IgD-negative memory B cell (primary cell): Measurements from ENCODE around the gene SLC12A7. TPM values are rescaled to one million over a fixed set of nuclear protein-coding genes. Genes with fewer than 3 reads are reported as not detected.
A peak's percentile ranks its signal among the peaks of the same experiment; 100 is the strongest.

ENCODE experiments used
- H3K27ac Mint-ChIP-seq, 3 donors: one replicate each; pipeline ENCODE4 v1.8.0; 2020 to 2022; ENCODE audit warnings: mild to moderate bottlenecking in 3 of 3, mixed read lengths in 3 of 3, moderate library complexity in 1 of 3
- H3K27me3 Mint-ChIP-seq: one replicate; pipeline ENCODE4 v1.8.0; 2021; ENCODE audit warnings: mixed read lengths
- H3K36me3 Mint-ChIP-seq: one replicate; pipeline ENCODE4 v1.8.0; 2020; ENCODE audit warnings: mild to moderate bottlenecking, mixed read lengths
- H3K4me1 Mint-ChIP-seq, 3 donors: one replicate each; pipeline ENCODE4 v1.8.0; 2020 to 2022; ENCODE audit warnings: mixed read lengths in 3 of 3, mild to moderate bottlenecking in 1 of 3
- H3K4me3 Mint-ChIP-seq, 4 donors: one replicate each; pipeline ENCODE4 v1.8.0; 2020 to 2022; ENCODE audit warnings: mild to moderate bottlenecking in 4 of 4, mixed read lengths in 4 of 4, moderate library complexity in 3 of 4
- H3K9me3 Mint-ChIP-seq, 3 donors: one replicate each; pipeline ENCODE4 v1.8.0; 2020 to 2021; ENCODE audit warnings: mixed read lengths in 3 of 3, mild to moderate bottlenecking in 1 of 3
- polyA plus RNA-seq: library from polyadenylated mRNA; unstranded; fragments of 300-500 nt; fragmentation: Illumina TruSeq; gene quantifications from one replicate; pipeline ENCODE4 v1.2.3, GENCODE V29; 2021

SLC12A7 gene
- polyA plus RNA-seq, 1 donor from 2014 or later: 10.9 TPM

DNA sequence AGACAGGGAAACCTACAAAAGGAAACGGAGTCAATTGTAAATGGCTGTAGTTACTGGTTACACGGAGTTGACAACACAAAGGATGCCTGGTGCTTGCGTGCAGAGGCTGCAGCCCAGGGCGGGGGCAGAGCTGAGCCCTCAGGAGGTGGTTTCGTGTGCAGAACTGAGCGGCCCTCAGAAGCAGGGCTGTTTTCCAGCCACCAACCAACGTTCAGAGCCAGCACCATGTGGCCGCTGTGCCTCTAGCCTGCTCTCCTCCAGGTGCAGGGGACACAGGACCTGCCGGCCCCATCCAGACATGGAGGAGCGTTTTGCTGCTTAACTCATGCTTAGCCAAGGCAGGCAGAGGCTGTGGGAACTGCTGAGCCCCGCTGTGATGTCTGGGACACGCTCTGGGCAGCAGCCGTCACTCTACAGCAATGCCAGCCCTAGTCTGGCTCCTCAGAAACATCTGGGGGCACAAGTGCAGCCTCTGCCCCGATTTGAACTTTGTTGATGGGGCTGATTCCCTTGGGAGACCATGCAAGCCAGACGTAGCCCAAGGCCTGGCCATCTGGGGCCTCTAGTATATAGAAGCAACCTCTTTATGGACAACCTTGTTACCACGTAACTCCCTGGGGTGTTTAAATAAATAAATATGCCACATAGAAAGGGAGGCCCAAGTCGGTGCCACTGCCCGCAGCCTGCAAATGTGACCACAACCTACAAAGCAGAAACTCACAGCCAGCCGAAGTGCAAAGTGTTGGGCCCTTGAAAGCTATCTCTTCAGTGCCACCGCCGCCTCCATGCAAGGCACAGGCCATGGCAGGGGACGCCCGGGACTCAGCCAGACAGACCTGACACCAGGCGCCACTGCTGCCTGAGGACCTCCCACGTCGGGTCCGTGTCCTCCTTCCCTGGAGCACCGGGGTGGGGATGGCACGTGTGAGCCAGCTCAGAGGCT, 61.2 kb downstream of the SLC12A7 start:
- Mint-ChIP-seq H3K4me3 (no peak overlapping the region), H3K27ac (peak overlapping the region in 1 of 3 donors; percentile 84), H3K36me3 (no peaks in the 10 kb centered on the region), H3K9me3 (peaks cover 0 to 5% (median 0%) of the 10 kb centered on the region in 3 donors), H3K27me3 (no peaks in the 10 kb centered on the region), H3K4me1 (peaks cover 0 to 1% (median 0%) of the 10 kb centered on the region in 3 donors)

DNA sequence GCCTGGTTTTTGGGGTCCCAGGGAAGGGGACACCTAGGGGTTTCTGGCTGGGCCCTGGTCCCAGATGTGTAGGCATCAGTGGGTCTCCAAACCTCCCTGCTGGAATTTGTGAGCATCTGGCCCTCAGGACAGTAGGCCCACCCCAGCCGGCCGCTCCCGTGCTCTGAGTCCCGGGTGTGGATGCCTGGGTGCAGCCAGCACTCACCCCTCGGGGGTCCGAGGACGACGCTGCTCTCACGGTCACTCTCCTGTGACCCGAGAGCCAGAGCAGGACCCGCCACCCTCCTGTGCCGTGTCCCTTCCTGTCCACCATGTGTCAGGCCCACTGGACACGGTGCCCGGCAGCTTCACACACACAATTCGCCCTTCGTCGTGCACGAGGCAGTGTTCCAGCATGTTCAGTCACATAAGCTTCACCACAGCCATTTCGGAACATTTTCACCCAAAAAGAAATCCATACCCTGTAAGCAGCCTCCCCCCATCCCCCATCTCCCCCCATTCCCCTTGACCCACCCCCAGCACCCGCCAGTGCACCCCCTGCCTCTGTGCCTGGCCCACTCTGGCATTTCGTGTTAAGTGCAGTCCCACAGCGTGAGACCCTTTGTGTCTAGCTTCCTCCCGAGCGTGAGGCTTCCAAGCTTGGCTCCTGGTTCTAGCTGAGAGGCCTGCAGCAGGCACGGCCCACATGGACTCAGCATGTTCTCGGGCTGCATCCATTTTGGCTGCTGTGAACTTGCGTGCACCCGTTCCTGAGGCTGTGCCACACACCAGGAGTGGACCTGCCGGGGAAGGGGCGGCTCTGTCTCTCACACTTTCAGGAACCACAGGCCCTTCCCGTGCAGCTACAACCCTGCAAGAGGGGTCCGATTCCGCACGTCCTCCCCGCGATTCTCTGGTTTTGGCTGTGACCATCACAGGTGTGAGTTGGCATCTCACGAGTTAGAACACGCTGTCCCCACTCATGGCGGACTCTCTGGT, 62.7 kb downstream of the SLC12A7 start:
- H3K4me3 Mint-ChIP-seq: no peak overlapping the region

DNA sequence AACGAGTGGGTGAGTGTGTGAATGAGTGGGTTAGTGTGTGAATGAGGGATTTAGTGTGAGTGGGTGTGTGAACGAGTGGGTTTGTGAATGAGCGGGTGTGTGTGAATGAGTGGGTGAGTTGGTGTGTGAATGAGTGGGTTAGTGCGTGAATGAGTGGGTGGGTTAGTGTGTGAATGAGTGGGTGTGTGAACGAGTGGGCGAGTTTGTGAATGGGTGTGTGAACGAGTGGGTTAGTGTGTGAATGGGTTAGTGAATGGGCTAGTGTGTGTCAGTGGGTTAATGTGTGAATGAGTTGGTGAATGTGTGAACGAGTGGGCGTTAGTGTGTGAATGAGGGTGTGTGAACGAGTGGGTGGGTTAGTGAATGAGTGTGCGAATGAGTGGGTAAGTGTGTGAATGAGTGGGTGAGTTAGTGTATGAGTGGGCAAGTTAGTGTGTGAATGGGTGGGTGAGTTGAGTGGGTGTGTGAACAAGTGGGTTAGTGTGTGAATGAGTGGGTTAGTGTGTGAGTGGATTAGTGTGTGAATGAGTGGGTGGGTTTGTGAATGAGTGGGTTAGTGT, 63.6 kb downstream of the SLC12A7 start:
- Mint-ChIP-seq H3K27ac (peak overlapping the region in 1 of 3 donors; percentile 17), H3K9me3 (peaks cover 0 to 5% (median 0%) of the 10 kb centered on the region in 3 donors), H3K27me3 (no peaks in the 10 kb centered on the region), H3K4me3 (no peak overlapping the region), H3K36me3 (no peaks in the 10 kb centered on the region), H3K4me1 (peaks cover 0 to 3% (median 0%) of the 10 kb centered on the region in 3 donors)

More for the DNA sequence above, 62.7 kb downstream of the SLC12A7 start:
- Mint-ChIP-seq H3K27ac (peak overlapping the region in 1 of 3 donors; percentile 65), H3K36me3 (no peaks in the 10 kb centered on the region), H3K9me3 (peaks cover 0 to 5% (median 0%) of the 10 kb centered on the region in 3 donors), H3K4me1 (peaks cover 0 to 1% (median 0%) of the 10 kb centered on the region in 3 donors), H3K27me3 (no peaks in the 10 kb centered on the region)

DNA sequence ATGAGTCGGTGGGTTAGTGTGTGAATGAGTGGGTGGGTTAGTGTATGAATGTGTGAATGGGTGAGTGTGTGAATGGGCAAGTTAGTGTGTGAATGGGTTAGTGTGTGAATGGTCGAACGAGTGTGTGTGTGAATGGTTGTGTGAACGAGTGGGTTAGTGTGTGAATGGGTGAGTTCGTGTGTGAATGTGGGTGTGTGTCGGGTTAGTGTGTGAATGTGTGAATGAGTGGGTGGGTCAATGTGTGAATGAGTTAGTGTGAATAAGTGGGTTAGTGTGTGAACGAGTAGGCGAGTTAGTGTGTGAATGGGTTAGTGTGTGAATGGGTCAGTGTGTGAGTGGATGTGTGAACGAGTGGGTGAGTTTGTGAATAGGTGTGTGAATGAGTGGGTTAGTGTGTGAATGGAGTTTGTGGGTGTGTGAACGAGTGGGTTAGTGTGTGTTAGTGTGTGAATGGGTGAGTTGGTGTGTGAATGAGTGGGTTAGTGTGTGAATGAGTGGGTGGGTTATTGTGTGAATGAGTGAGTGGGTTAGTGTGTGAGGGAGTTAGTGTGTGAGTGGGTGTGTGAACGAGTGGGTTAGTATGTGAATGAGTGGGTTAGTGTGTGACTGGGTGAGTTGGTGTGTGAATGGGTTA, 64.4 kb downstream of the SLC12A7 start:
- peaks cover 0 to 5% (median 0%) of the 10 kb centered on the region in 3 donors for H3K9me3 Mint-ChIP-seq
- no peak overlapping the region for H3K27ac Mint-ChIP-seq
- peaks cover 0 to 5% (median 0%) of the 10 kb centered on the region in 3 donors for H3K4me1 Mint-ChIP-seq
- no peaks in the 10 kb centered on the region for H3K27me3 Mint-ChIP-seq
- H3K4me3 Mint-ChIP-seq: no peak overlapping the region
- H3K36me3 Mint-ChIP-seq: no peaks in the 10 kb centered on the region

DNA sequence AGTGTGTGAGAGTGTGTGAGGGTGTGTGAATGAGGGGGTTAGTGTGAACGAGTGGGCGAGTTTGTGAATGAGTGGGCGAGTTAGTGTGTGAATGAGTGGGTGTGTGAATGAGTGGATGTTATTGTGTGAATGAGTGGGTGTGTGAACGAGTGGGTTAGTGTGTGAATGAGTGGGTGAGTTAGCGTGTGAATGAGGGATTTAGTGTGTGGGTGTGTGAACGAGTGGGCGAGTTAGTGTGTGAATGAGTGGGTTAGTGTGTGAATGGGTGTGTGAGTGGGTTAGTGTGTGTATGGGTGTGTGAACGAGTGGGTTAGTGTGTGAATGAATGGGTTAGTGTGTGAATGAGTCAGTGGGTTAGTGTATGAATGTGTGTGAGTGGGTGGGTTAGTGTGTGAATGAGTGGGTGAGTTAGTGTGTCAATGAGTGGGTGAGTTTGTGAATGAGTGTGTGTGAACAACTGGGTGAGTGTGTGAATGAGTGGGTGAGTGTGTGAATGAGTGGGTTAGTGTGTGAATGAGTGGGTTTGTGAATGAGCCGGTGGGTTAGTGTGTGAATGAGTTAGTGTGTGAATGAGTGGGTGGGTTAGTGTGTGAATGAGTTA, 65.8 kb downstream of the SLC12A7 start:
- no peak overlapping the region for H3K4me3 Mint-ChIP-seq
- peaks cover 0 to 5% (median 0%) of the 10 kb centered on the region in 3 donors for H3K4me1 Mint-ChIP-seq
- peaks cover 0 to 5% (median 0%) of the 10 kb centered on the region in 3 donors for H3K9me3 Mint-ChIP-seq
- no peaks in the 10 kb centered on the region for H3K36me3 Mint-ChIP-seq
- no peaks in the 10 kb centered on the region for H3K27me3 Mint-ChIP-seq
- no peak overlapping the region for H3K27ac Mint-ChIP-seq

DNA sequence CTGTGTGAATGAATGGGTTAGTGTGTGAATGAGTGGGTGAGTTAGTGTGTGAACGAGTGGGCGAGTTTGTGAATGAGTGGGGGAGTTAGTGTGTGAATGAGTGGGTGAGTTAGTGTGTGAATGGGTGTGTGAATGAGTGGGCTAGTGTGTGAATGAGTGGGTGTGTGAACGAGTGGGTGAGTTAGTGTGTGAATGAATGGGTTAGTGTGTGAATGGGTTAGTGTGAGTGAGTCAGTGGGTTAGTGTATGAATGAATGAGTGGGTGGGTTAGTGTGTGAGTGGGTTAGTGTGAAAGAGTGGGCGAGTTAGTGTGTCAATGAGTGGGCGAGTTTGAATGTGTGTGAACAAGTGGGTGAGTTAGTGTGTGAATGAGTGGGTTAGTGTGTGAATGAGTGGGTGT, 67.7 kb downstream of the SLC12A7 start:
- Mint-ChIP-seq H3K4me1 (peaks cover 0 to 5% (median 0%) of the 10 kb centered on the region in 3 donors), H3K9me3 (peaks cover 0 to 5% (median 0%) of the 10 kb centered on the region in 3 donors), H3K27ac (no peak overlapping the region), H3K27me3 (no peaks in the 10 kb centered on the region), H3K36me3 (no peaks in the 10 kb centered on the region), H3K4me3 (no peak overlapping the region)

DNA sequence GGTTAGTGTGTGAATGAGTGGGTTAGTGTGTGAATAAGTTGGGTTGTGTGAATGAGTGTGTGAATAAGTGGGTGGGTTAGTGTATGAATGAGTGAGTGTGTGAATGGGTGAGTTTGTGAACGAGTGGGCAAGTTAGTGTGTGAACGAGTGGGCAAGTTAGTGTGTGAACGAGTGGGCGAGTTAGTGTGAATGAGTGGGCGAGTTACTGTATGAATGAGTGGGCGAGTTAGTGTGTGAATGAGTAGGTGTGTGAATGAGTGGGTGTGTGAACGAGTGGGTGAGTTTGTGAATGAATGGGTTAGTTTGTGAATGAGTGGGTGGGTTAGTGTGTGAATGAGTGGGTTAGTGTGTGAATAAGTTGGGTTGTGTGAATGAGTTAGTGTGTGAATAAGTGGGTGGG, 68.5 kb downstream of the SLC12A7 start:
- Mint-ChIP-seq H3K27me3 (no peaks in the 10 kb centered on the region), H3K36me3 (no peaks in the 10 kb centered on the region), H3K27ac (no peak overlapping the region), H3K9me3 (peaks cover 0 to 5% (median 0%) of the 10 kb centered on the region in 3 donors), H3K4me1 (peaks cover 0 to 5% (median 0%) of the 10 kb centered on the region in 3 donors), H3K4me3 (no peak overlapping the region)

DNA sequence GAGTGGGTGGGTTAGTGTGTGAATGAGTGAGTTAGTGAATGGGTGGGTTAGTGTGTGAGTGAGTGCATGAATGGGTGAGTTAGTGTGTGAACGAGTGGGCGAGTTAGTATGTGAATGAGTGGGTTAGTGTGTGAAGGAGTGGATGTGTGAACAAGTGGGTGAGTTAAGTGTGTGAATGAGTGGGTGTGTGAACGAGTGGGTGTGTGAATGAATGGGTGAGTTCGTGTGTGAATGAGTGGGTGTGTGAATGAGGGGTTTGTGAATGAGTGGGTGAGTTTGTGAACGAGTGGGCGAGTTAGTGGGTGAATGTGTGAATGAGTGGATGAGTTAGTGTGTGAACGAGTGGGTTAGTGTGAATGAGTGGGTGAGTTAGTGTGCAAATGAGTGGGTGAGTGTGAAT, 69.2 kb downstream of the SLC12A7 start:
- Mint-ChIP-seq H3K27ac (no peak overlapping the region), H3K9me3 (peaks cover 0 to 5% (median 0%) of the 10 kb centered on the region in 3 donors), H3K4me1 (peaks cover 0 to 4% (median 0%) of the 10 kb centered on the region in 3 donors), H3K36me3 (no peaks in the 10 kb centered on the region), H3K27me3 (no peaks in the 10 kb centered on the region), H3K4me3 (no peak overlapping the region)

DNA sequence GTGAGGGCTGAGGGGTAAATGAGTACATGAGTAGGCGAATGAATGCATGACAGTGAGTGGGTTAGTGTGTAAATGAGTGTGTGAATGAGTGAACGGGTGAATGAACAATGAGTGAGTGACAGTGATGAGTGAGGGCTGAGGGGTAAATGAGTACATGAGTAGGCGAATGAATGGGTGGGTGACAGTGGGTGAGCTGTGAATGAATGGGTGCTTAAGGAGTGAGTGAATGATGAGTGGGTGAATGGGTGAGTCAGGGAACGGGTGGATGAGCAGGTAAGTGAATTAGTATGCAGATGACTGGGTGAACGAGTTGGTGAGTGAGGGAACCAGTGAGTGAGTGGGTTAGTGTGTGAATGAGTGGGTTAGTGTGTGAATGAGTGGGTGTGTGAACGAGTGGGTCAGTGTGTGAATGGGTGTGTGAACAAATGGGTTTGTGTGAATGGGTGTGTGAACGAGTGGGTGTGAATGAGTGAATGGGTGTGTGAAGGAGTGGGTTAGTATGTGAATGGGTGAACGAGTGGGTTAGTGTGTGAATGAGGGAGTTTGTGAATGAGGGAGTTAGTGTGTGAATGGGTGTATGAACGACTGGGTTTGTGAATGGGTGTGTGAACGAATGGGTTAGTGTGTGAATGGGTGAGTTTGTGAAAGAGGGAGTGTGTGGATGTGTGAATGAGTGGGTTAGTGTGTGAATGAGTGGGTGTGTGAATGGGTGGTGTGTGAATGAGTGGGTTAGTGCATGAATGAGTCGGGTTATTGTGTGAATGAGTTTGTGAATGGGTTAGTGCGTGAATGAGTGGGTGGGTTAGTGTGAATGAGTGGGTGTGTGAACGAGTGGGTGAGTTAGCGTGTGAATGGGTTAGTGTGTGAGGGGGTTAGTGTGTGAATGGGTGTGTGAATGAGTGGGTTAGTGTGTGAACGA, 70.4 kb downstream of the SLC12A7 start:
- H3K4me3 Mint-ChIP-seq: no peak overlapping the region
- no peaks in the 10 kb centered on the region for H3K36me3 Mint-ChIP-seq
- H3K4me1 Mint-ChIP-seq: peaks cover 0 to 4% (median 0%) of the 10 kb centered on the region in 3 donors
- no peaks in the 10 kb centered on the region for H3K27me3 Mint-ChIP-seq
- H3K9me3 Mint-ChIP-seq: no peaks in the 10 kb centered on the region
- H3K27ac Mint-ChIP-seq: peak overlapping the region in 1 of 3 donors; percentile 69

DNA sequence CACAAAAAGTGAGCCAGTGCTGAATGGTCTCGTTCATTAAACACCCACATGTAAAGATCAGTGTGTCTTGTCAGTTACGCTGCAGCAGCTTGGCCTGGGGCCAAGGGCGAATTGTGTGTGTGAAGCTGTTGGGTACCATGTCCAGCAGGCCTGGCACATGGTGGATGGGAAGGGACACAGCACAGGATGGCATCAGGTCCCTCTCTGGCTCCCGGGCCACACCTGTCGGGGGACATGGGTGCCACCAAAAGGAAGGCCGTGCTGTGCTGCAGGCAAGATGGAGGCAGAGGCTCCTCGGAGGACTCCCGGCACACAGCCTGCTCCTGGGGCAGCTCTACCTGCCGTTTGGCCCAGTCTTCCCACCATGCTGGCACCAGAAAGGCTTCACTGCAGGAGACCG, 71.3 kb downstream of the SLC12A7 start:
- Mint-ChIP-seq H3K36me3 (no peaks in the 10 kb centered on the region), H3K9me3 (no peaks in the 10 kb centered on the region), H3K27ac (no peak overlapping the region), H3K27me3 (no peaks in the 10 kb centered on the region), H3K4me3 (no peak overlapping the region), H3K4me1 (peaks cover 0 to 4% (median 0%) of the 10 kb centered on the region in 3 donors)

DNA sequence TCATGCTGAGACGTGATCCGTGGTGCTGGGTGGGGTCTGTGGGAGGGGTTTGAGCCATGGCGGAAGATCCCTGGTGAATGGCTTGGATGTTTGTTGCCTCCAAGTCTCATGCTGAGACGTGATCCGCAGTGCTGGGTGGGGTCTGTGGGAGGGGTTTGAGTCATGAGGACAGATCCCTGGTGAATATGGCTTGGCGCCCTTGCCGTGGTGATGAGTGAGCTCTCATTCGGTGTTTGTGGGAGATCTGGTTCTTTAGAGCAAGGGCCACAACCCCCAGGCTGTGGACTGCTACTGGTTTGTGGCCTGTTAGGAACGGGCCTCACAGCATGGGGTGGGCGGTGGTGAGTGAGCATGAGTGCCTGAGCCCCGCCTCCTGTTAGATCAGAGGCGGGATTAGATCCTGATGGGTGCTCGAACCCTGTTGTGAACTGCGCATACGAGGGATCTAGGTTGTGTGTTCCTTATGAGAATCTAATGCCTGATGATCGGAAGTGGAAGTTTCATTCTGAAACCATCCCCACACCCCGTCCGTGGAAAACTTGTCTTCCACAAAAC, 72.1 kb downstream of the SLC12A7 start:
- Mint-ChIP-seq H3K36me3 (peaks cover 2% of the 10 kb centered on the region), H3K27ac (no peak overlapping the region), H3K9me3 (no peaks in the 10 kb centered on the region), H3K4me1 (peaks cover 0 to 6% (median 0%) of the 10 kb centered on the region in 3 donors), H3K27me3 (no peaks in the 10 kb centered on the region), H3K4me3 (peak overlapping the region in 1 of 4 donors; percentile 41)

DNA sequence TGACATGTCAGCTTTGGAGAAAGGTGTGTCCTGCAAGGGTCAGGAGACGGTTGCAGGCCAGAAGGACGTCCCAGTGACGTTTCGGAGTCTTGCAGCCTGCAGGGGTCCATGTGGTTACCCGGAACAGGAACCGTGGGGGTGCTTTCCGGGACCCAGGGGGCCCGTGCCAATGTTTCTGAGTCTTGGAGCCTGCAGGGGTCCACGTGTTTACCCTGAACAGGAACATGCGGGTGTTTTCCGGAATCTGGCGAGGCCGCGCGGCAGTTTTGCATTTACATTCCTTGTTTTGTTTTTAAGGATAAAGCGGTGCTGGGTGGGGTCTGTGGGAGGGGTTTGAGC, 72.7 kb downstream of the SLC12A7 start:
- peaks cover 2% of the 10 kb centered on the region for H3K36me3 Mint-ChIP-seq
- no peaks in the 10 kb centered on the region for H3K9me3 Mint-ChIP-seq
- H3K27me3 Mint-ChIP-seq: no peaks in the 10 kb centered on the region
- H3K27ac Mint-ChIP-seq: no peak overlapping the region
- peaks cover 0 to 6% (median 0%) of the 10 kb centered on the region in 3 donors for H3K4me1 Mint-ChIP-seq
- no peak overlapping the region for H3K4me3 Mint-ChIP-seq
